ENCODE results near the gene SND1.
A peak's percentile ranks its signal among the peaks of the same experiment; 100 is the strongest.

SND1 gene

DNA sequence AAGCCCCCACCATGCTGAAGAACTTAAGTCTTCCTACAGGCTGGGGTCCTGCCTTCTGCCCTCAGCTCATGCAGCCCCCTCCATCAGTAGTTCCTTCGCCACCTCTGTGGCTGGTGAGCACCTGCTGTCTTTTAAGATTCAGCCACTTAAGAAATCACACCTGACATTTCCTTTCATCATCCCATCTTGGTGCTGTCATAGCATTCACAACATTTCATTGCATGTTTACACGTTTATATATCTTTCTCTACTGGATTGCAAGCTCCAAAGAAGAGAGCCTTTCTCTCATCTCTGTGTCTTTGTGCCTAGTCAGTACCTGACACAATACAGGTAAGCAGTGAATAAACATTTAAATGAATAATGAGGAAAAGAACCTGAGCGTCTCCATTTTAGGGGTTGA, 38.3 kb downstream of the SND1 start:
- no peak for DNase-seq

DNA sequence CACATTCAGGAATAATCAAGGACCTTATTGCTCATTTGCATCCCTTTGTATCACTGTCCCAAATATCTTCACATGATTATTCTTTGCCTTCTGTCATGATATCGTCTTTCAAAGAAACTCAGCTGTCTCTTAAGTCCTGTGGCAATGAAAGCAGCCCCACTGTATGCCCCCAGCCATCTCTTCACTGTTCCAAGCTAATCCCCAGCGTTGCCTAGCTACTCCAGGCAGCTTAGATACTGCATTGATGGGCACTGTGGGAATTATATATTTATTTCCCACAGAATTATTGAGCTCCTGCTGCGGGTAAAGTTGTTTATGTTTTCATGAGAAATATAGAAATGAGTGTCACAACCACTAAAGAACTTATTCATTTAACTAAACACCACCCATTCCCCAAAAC, 38.8 kb downstream of the SND1 start:
- DNase-seq, result no peak

DNA sequence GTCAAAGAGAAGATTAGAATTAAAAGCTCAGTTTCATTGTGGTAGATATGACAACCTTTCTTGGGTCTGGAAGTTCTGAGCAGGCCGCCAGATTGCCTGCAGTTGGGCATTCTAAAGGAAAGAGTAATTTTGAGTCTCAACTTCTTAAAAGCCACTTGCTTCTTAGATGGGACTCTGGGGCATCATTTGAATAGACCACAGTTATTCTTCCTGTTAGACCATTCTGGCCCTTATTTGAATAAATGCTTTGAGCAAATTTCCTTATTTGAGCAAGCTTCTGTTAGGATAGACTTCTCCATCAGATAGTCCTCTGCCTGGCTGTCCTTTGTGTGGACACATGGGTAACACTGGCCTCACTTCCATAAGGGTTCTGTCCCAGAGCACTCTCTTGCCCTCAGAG, 40.2 kb downstream of the SND1 start:
- DNase-seq, result no peak

DNA sequence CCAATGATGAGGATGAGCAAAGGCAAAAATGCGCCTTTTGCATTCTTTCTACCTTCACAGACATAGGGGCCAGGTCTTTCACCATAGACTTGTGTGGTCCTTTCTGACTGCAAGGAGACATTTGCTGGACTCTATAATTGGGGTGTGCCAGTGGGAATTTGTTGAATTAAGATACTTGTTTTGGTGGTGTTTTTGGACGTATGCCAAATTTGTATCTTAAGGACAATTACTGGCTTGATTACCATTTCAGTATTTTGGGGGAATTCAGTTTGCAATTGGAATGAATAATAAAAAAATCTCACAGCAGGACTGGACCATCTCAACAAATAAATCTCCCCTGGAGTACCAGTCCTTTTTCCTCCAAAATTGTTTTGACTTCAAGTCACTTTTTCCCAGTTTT, 47.9 kb downstream of the SND1 start:
- no peak for DNase-seq

DNA sequence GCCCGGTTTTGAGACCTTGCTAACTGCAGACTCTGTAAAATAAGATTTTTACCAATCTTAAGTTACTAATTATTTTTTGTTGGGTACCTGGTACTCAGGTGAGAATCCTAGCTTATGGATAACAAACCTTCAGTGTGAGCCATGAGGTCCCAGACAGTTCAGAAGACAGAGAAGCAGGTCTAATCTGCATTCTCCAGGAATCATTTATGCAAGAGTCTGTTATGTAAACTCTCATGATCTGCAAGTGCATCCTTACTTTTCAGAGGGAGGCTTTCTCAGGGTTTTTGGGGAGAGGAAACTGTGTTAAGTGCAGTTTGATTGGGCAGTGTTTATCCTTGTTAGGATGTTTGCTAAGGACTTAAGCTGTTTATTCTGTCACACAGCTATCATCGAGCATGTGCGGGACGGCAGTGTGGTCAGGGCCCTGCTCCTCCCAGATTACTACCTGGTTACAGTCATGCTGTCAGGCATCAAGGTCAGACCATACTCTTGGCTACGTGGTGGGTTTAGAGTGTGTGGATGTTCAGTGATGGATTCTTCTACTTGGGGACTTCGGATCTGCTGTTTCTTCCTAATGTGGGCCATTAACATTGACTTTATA, 50.2 kb downstream of the SND1 start:
- DNase-seq, result no peak

DNA sequence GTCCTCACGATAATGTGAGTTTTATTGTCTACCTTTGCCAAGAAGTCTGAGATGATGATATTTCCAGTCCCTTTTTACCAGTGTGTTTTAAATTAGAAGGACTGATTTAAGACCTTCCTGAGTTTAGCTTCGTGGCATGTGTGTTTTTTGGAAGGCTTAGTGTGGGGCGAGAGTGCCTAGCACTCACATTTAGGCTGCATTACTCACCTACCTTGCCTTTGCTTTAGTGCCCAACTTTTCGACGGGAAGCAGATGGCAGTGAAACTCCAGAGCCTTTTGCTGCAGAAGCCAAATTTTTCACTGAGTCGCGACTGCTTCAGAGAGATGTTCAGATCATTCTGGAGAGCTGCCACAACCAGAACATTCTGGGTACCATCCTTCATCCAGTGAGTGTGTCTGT, 50.9 kb downstream of the SND1 start:
- no peak for DNase-seq

DNA sequence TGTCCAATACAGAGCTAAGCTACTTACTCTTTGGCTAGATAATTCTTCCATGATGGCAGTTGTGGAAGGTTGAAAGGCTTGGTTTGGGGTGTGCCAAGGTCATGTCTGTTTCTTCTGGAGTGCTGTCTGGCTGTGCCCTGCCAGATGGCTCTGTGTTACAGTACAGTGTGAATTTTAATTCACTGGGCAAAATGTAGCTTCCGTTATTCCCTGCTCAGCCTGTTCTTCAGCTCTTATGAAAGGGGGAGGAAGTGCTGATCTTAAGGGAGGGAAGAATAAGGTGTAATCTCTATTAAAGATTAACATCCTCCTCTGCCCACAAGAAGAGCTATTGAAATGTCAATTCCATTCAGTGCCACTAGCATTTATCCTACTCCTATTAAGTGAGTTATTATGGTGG, 52.2 kb downstream of the SND1 start:
- DNase-seq, result no peak

DNA sequence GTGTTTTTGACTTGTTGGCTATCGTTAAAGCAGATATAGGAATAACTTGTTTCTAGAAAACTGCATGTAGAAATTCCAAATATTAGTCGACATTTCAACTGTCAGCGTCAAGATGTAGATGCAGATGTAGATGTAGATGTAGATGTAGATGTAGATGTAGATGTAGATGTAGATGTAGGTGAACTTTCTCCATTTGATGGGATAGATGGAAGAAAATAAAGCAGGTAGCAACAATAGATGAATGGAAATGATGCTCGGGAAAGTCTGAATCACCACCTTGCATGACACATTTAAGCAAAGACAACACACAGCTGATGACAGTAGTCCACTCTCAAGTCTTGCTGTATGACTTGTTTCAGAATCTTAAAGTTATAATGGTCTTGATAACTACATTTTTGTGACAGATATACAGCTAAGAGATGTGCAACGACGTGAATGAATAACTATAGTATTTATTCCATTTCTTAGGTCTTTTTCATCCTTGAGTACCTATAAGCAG, 53.5 kb downstream of the SND1 start:
- no peak for DNase-seq

DNA sequence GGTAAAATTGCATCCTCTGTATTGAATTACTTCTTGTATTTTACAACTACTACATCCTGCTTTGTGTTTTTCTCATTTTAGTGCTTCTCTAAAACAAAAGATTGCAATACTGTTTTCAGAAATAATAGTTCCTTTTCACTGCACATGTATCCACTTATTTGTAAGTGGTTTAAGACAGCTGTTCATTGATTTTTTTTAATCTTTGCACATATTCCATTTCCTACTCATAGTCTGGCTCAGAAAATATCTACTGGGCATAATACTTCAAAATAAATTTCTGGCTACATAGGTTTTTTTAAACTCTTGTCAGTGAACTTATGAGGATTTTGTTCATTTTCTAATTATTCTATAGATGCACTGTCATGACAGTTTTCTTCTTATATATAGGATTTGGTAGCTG, 54.8 kb downstream of the SND1 start:
- no peak for DNase-seq

DNA sequence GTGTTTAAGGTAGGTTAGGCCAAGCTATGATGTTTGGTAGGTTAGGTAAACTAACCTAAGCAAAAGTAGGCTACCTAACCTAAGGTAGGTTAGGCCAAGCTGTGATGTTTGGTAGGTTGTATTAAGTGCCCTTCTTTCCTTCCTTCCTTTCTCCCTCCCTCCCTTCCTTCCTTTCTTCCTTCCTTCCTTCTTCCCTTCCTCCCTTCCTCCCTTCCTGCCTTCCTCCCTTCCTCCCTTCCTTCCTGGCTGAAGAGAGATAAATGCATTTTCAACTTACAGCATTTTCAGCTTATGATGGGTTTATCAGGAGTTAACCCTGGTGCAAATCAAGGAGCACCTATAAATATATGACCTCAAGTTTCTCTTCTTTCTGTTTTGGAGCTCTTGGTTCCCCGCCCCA, 56.2 kb downstream of the SND1 start:
- no peak for DNase-seq

DNA sequence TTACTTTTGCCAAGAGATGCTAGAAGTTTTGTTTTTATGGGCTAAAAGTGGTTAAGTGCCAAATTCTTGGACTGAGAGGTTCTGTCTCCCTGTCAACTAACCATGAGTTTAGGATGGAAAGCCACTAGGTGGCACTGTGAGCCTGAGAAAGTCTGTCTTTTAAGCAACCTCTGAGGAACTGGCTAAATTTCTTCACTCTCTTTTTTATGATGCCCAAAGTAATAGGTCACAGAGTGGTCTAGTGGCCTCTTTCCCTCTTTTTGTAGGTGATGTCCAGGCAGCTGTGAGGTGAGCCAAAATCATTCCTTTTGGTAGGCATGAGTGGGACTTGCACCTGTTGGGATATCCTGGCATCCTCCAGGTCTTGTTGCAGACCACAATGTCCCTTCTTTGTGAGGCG, 56.8 kb downstream of the SND1 start:
- DNase-seq, result peak; percentile 58

DNA sequence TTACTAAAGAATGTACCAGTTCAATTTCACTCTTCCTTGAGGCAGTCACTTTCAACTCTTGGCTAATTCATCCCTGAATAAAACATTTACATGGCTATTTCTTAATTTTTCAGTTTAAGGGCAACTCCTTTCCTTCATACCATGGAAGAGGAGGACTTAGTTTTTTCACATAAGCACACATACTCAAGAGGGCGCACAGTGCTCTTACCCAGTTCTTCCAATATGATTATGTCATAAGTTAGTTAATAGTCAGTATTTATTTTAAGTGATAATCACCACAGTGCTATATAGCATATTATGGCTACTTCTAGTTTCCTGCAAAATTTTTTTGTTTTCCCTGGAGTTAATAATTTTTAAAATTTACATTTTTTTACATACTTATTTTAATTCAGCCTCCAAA, 58.6 kb downstream of the SND1 start:
- DNase-seq, result no peak

DNA sequence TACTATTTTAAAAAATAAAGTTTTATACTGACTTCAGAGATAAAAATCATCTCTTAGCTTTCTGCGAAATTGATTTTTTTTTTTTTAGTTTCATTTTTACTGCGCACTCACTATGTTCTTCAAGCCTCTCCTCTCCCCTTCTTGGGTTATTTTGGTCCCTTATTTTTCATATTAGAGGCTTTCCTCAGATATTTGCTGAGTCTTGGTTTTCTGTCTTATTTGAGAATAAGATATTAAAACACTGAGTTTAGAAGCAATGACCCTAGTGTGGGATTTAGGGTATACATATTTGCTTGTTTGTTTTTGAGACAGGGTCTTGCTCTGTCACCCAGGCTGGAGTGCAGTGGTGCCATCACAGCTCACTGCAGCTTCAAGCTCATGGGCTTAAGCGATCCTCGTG, 59.9 kb downstream of the SND1 start:
- no peak for DNase-seq

DNA sequence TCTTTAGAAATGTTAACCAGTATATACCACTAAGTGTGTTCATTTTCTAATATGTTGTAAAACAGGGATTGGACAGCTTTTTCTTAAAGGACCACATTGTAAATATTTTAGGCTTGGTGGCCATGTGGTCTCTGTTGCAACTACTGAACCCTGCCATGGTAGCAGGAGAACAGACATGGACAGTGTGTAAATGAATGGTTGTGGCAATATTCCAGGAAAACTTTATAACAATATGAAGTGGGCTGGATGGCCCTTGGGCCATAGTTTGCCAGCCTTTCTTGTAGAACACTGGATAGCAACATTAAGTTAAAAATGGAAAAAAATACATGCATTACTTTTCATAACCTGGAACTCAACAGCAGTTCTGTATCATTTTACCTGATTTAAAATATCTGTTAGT, 61.0 kb downstream of the SND1 start:
- no peak for DNase-seq

DNA sequence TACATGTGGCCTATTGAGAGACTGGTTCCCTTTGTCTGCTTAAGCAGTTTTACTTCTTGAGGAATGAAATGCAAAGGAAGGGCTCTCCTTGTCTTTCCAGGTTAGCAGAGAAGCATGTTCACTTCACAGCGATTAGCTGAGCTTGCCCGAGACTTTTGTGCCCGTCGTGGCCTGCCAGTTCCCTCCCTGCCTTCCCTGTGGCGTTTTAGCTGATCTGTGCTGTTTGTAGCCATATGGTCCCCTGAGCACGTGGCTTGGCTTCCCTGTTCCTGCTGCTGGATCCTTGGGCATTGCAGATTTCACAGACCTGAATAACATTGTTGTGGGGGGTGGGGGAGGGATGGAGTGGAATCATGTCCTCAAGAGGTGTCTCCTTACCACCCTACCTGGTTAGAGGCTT, 61.8 kb downstream of the SND1 start:
- DNase-seq, result no peak

DNA sequence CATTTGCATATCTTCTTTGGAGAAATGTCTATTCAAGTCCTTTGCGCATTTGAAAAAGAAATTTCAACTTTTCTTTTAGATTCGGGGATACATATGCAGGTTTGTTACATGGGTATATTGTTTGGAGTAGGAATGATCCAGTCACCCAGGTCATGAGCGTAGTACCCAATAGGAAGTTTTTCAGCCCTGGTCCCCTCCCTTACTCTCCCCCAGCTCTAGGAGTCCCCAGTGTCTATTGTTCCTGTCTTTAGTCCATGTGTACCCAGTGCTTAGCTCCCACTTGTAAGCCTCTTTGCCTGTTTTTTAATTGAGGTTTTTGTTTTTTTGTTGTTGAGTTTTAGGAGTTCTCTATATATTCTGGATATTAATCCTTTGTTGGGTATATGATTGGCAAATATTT, 63.3 kb downstream of the SND1 start:
- DNase-seq, result no peak

DNA sequence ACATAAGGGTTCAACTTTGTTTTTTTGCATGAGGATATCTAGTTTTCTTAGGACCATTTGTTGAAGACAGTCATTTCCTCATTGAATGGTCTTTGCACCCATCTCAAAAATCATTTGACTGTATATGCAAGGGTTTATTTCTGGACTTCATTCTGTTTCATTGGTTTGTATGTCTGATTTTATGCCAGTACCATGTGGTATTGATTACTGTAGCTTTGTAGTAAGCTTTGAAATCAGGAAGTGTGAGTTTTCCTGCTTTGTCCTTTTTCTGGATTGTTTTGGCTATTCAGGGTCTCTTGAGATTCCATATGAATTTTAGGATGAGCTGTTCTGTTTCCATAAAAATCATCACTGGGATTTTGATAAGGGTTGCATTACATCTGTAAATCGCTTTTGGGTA, 63.9 kb downstream of the SND1 start:
- DNase-seq, result no peak

DNA sequence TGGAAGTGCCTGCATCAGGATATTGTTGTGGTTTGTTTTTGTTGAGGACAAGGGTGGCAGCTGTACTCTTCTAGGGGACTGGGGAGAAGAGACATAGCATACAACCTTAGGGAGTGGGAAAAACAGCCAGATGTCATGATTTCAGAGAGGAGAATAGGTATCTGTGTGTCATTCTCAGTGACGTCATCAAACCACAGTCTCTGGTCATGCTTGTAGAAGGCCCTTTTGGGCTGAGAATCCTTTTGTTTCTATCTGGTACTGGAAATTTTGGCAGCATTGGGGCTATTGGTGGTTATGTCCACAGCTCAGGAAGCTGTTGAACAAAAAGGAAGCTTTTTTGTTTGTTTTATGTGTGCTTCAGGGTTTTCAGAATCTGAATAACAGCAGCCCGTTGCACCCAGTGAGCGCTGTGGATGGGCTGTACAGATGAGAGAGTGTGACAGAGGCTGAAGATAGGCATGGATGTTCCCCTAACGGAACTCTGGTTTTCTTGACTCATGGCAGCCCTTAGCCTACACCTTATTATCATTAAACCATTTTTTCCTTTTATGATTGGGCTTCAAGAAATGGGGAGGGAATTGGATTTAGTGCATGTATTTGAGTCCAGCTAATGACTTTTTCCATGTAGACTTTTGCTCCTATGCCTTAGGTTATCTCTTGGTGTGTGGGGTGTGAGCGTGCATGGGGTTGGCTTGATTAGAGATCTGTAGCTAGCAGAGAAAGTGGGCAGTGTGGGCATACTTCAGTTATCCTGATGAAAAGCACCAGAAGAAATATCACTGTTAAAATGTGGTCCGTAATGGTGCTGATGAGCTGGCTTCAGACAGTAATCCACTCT, 65.7 kb downstream of the SND1 start:
- DNase-seq, result no peak

DNA sequence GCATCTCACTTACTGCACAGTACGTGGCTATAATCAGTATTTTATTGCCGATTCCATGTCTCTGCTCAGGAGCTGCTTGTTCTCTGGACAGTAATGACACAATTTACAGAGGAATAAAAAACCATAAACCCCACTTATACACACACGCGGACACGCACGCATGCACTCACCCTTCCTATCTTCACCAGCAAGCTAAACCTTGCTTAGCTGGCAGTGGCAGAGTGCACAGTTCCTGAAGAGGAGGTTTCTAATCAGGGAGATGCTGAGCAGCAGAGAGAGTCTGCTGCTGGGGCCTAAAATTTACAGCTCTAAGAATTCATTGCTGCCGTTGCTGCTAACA, 66.3 kb downstream of the SND1 start:
- DNase-seq, result no peak

DNA sequence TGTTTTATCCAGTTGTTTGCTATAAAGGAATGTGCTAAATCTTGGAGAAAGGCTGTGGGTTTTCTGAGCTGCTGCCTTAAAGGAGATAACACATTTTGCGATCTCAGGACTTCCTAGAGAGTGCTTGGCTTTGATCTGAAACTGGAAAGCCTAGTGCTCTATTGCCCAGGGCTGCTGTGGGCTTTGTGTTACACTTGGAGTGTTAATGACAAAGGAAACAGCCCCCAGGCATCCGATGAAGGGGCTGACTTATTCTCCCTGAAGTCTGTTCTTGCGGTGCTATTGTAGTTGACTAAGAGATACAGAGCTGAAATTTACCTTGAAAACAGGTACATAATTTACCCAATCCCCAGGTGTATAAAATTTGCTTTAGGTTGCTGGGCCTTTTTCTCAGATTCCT, 74.5 kb downstream of the SND1 start:
- DNase-seq, result no peak

DNA sequence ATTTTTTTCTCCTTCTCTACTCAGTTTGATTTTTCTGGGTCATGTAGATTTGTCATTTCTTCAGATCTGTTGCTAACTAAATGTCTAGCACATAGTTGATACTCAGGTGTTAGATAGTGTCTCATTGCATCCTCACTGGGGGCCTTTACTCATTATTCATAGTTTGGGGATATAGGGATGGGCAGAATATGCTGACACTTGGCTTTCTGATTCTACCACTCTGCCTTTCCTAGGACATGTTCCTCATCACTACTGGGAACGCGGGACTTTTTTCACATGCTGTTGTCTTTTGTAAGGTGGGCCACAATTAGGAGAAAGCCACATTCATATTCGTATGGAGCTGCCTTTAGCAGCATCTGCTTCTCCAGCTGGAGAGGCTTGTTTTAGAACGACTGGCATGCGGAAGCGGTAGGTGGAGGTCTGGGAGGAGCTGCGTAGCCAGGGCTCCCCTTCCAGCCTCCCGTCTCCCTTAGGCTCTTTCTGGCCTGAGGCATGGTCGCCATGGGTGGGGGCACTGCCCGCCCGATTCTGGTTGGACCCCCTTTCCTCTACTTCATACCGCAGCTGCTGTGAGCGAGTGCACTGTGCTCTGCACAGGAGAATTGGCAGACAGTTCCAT, 78.8 kb downstream of the SND1 start:
- no peak for DNase-seq

DNA sequence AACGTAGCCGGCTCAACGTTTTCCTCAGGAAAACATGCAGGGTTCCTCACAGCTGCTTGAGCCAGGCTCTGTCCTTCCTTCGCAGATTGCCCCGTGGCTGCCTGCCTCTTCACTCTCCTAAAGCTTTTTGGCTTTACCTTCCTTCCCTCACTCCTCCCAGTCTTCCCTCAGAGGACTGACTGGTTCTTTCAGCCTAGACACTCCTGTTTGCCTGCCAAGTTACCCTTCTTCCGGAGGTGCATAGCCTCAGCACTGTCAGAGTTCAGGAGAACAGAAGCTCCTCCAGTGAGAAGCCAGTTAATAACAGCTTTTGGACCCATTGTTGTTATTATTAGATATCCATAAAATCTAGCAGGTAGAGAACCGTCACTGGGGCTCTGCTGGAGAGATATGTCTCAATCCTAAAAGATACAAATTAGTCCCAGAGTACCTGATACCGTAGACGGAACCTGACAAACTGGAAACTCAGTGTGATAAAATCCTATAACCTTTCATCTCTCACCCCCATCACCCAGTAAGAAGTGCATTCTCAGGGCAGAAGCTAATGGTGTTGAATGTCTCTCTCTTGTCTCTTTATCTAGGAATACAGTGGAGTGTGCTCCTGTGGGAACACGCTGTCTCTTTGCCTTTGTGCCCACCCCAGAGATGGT, 79.6 kb downstream of the SND1 start:
- DNase-seq, result no peak

DNA sequence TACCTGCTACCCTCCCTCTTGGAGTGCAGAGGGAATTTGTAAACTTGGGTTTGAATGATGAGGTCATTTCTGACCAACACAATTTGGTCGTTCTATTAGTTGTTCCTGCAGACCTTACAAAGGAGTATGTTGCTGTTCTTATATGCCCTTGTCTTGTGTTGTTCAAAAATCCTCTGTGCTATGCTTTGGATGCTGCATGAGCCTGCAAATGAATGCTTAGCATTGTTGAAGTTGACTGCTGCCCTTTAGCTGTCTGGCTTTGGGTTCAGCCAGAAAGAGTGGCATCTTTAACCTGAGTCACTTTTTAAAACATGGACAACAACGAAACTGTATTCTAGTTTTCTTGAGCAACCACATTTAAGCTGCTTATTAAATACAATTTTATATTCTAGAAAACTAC, 80.3 kb downstream of the SND1 start:
- DNase-seq, result no peak

DNA sequence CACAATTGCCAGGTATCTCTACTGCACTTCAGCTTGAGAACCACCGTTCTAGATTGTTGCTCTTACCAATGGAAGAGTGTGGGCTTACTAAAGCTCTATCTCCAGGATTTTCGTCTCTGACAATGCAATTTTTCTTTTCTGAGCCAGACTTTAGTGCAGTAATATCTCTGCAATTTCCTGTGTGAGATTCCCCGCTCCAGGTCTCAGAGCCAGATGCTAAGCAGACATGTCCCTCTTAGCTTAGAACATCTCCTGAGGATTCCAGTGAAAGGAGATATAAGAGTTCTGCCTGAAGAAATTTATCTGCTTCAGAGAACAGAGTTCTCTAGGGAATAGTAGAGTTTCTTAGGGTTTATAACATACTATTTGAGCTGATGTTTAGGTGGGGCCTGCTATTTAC, 82.0 kb downstream of the SND1 start:
- DNase-seq, result no peak
